Hematopoietic multipotent progenitor cell treated with erythropoietin and hydrocortisone succinate and interleukin-3 and kit ligand, for 17 days (in vitro differentiated cells): ENCODE measurements around the gene MXRA7.
A peak's percentile ranks its signal among the peaks of the same experiment; 100 is the strongest.
"Not testable (repeated sequence)": the region's sequence is repeated elsewhere in the genome, so short reads cannot be mapped to it uniquely, and the experiment has no call there.

Experiments
- DNase-seq: peaks from one replicate; pipeline ENCODE4 v3.0.0-alpha.2; 2015; ENCODE audit warnings: low spot score

Gene MXRA7

DNA sequence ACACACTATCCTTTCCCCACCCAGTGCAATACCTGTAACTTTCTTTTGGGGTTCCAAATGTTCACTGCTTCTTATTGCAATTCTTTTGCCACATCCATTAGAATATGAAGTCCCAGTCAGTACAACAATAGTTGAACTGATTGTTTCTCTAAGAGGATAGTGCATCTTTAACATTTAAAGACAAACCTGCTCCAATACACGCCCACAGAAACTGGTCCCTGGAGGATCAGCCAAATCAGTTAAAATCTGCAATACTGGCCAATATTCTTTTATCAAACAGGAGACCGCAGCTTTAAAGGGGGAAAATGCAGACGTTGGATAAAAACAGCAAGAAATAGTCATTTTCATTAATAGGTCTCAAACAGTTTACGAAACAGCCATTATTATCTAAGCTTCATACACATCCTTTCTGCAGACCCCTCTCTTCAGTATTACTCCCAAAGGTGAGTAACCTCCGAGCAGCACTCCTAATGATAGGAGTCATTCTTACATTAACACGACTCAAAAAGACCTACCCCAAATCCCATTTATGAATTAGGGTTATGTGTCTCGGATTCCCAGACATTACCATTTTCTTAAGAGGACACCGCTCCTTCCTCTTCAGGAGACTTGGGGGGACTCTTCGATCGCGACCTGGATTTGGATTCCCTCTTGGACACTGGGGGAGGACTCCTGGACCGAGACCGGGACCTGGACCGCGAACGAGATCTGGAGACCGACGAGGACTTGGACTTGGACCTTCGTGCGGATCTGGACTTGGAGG is 25.0 kb upstream of the MXRA7 start:
- DNase-seq, result peak; percentile 56

GRCh38 chr17:76735006-76735405 is 24.2 kb upstream of the MXRA7 start:
- DNase-seq, result peak; percentile 59

DNA sequence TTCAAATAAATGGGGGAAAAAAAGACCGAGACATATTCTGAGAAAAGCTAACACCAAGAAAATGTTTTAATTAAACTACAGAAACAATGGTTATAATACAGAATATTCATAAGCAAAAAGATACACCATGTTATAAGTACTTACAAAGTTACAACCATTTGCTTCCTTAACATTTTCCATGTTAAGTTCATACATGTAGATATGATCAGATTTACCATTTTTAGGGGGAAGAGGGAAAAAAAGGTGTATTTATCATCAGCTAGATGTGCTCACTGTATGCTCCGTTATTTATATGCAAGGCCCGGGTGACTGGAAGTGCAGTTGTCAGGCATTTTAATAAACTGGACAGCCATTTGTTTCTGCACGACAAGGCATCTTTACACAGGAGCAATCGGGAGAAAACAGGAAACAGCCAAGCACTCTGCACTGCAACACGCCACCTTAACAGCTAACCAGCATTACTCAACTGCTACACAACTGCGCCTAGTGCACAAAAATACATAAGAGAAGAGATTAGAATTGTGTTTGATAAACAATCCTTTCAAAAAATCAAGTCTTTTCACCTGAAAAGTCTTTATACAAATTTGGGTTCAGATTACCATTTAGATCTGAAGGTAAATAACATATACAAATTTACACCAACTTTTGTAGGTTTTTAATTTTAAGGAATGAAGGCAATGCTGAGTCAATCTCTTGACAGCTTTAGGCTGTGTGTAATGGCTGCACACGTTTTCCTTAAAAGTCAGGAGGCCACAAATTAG is 23.5 kb upstream of the MXRA7 start:
- peak; percentile 41 for DNase-seq

DNA sequence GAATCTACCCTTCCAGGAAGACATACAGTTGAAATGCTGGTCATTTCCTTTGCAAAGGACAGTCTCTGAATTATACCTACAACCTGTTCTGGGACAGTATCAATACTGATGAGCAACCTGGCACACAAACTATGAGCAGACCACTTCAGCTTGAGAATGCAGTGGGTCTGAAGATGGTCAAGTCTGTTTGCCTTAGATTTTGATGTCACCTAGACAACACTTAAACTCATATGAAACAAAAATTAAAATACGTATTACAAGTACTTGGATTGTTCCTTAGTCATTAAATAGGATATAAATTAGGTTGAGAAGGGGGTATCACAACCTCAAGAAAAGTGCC is 22.8 kb upstream of the MXRA7 start:
- no peak for DNase-seq

DNA sequence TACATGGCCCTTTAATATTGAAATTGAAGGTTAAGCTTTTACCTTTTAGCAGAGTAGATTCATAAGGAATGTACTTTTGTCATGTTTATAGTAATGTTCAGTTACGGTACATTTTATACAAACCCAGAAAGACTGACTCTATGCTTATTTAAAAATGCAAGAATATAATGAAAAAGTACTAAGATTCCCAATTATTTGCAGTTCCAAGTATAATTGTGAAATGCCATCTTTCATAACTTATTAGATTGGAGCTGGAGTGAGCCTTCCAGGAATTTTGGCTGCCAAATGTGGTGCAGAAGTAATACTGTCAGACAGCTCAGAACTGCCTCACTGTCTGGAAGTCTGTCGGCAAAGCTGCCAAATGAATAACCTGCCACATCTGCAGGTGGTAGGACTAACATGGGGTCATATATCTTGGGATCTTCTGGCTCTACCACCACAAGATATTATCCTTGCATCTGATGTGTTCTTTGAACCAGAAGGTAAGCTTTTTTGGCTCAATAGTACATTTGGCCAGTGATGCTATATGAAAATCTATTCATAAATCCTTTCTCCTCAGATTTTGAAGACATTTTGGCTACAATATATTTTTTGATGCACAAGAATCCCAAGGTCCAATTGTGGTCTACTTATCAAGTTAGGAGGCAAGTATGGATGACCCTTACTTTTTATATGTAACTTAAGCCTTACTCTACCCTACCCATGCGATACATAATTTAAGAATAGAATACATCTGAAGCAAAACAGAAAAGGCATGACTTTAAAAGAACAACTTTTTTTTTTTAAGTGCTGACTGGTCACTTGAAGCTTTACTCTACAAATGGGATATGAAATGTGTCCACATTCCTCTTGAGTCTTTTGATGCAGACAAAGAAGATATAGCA is 22.2 kb upstream of the MXRA7 start:
- DNase-seq, result no peak

DNA sequence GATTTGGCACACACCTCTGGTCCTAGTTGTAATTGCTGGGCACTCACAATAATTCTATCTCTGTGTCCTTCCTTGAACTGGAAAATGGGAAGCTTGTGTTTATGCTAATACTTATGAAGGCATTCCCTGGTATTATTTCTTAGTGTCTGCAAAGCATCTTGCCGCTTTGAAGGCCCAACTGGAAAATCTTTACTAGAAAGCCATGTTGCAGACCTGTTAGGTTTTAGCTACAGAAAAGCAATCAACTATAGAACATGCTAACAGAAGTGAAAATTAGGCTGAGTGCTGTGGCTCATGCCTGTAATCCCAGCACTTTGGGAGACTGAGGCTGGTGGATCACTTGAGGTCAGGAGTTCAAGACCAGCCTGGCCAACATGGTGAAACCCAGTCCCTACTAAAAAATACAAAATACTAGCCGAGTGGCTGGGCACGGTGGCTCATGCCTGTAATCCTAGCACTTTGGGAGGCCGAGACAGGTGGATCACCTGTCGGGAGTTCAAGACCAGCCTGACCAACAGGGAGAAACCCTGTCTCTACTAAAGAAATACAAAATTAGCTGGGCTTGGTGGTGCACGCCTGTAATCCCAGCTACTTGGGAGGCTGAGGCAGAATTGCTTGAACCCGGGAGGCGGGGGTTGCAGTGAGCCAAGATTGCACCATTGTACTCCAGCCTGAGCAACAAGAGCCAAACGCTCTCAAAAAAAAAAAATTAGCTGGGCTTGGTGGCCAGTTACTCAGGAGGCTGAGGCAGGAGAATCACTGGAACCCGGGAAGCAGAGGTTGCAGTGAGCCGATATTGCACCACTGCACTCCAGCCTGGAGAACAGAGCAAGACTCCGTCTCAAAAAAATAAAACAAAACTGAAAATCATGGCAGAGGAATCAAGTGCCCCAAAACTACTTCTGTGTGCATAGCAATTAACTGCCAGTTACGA is 21.3 kb upstream of the MXRA7 start:
- DNase-seq, result not testable (repeated sequence)

DNA sequence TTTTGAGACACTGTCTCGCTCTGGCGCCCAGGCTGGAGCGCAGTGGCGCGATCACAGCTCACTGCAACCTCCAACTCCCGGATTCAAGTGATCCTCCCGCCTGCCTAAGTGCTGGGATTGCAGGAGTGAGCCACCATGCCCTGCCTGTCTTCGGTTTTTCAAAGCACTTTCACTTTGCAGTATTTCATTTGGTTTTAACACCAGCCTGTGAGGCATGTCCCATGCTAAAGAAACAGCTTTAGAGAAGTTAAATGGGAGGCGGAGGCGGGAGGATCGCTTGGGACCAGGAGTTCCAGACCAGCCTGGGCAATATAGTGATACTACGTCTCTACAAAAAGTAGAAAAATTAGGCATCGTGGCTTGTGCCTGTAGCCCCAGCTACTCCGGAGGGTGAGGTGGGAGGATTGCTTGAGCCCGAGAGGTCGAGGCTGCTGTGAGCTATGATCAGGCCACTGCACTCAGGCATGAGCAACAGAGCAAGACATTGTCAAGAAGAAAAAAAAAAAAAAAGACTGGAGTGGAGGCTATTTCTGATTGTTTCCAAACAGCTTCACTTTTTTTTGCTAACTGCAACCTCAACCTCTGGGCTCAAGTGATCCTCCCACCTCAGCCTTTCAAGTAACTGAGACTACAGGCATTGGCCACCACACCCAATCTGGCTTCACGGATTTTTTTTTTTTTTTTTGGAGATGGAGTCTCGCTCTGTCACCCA is 17.1 kb upstream of the MXRA7 start:
- no peak for DNase-seq

DNA sequence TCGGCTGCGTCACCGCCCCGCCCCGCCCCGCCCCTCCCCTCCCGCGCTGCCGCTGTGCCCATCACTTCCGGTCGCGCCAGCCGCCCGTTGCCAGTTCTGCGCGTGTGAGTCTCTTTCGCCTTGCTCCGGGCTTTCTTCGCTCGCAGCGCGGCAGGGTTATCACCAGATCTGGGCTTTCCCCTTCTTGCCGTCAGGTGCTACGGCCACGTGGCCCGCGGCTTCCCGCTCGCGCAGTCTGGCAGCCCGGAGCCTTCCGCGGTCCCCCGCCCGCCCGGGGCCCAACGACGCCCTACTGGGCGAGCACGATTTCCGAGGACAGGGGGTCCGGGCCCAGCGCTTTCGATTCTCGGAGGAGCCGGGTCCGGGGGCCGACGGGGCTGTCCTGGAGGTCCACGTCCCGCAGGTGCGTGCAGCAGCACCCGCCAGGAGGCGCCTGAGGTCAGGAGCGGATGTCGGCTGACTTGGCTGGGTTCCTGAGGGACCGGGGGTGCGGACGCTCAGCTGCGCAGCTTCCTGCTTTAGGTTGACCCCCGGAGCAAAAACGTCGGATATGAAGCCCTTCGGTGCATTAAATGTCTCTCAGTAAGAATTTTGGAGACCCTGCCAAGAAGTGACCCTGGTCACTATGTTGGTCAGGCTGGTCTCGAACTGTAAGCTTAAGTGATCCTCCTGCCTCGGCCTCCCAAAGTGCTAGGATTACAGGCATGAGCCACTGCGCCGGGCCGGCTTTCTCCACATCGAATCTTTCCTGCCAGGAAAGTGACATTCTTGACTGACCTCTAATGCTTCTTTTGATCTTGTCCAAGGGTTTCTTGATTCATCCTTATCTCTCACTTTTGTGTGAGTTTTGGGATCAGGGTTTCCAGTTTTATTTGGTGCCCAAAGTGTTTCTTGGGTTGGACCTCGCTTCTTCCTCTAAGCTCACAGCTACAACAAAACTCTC is 16.3 kb upstream of the MXRA7 start, which contains the start of gene METTL23:
TSS of gene METTL23 (plus strand) at position 64 of the 943 bp plus-strand sequence. CDS start 2,872 bp downstream, outside the sequence.
- peak; percentile 84 for DNase-seq

GRCh38 chr17:76726231-76726775 is 15.5 kb upstream of the MXRA7 start, which contains the start of gene JMJD6:
TSS of gene JMJD6 (minus strand) at chr17:76726606. CDS start at chr17:76726475, 131 bp downstream.
- DNase-seq, result peak; percentile 96

GRCh38 chr17:76725580-76726230 is 14.9 kb upstream of the MXRA7 start:
- DNase-seq, result peak; percentile 77

- DNase-seq, result no peak
These were observed 13.0 kb upstream of the MXRA7 start for GRCh38 chr17:76723812-76724211.

DNA sequence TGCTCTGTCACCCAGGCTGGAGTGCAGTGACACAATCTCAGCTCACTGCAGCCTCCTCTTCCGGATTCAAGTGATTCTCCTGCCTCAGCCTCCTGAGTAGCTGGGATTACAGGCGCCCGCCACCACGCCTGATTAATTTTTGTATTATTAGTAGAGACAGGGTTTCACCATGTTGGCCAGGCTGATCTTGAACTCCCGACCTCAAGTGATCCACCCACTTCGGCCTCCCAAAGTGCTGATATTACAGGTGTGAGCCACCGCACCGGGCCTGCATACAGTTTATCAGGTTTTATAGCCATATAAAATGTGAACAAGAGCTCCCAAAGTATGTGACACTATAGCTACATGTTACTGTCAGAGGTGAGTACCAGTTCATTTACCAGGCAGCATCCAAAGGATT is 12.2 kb upstream of the MXRA7 start:
- DNase-seq, result not testable (repeated sequence)

DNA sequence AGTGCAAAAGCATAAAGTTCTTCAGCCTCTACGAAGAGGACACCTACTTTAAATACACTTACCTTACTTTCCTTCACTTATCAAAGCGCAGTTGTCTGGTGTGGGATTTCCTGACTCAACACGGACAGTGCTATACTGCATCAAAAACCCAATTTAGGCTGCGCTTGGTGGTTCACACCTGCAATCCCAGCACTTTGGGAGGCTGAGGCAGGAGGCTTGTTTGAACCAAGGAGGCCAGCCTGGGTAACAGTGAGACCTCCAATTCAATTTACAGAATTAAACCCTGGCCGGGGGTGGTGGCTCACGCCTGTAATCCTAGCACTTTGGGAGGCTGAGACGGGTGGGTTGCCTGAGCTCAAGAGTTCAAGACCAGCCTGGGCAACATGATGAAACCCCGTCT is 11.5 kb upstream of the MXRA7 start:
- DNase-seq, result no peak

DNA sequence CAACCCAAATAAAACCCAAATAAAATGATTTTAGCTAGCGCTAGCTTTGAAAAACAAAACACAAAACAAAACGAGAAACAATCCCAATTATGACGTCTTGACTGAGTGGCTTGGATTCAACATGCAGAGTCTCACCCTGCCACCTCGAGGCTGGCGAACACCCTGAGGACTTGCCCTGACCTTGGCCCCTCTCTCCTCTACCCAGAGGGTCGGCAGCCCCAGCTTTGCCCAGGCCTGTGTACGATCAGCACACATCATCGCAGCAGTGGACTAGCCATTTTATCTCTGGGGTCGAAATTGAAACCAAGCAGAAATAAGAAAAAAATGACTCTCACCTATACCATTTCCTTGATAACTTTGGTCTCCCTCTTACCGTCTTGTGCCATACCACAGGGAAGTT is 10.7 kb upstream of the MXRA7 start:
- no peak for DNase-seq

DNA sequence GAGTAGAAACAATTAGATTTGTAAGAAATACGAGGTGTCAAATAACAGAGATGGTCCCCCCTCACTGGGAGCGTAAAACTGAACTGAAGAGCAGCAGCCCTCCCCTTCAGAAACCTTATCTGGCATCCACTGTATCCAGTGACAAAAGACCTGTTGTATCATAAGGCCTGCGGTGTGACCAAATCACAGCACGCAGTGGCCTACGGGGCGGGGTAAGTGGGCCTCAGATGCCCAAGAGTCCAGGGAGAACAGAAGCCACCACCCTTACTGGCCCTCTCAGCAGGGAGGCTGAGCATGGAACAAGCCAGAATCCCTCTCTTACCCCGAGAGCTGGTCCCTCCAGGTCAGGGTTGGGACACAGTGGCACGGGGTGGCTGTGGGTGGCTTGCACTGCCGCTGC is 10.2 kb upstream of the MXRA7 start:
- DNase-seq, result no peak

DNA sequence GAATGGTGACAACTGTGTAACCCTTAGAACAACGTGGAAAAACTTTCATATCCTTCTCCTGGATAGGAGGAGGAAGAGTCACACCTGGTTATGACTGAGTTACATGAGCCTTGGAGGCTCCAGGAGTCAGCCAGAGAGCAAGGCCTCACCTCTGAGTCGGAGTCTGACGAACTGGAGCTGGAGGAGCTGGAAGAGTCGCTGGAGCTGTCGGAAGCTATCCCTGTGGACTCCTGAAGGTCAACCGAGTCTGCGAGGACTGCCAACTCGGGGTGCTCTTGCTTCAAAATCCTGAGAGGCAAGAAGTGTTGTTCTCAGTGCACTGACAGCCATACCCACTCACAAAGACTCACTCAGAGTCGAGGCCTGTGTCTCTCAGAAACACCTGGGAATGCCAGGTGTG is 9.4 kb upstream of the MXRA7 start:
- no peak for DNase-seq

DNA sequence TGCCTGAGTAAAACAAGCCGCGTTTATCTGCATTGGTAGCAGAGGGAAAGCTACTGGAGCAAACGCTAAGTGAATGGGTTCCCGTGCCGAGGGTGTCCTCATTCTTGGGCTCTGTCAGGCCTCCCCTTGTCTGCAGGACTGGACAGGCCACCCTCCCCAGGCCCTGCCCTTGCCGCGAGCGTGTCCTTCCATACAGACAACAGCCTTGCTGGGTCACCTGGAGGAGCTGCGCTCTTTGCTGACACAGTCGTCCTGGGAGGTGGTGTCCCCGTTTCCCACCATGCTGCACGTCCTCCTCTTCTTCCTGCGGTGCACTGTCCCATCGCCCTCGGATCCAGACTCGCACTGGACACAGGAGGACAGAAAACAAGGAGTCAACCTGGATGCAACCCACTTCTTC is 7.8 kb upstream of the MXRA7 start:
- DNase-seq, result no peak

GRCh38 chr17:76716839-76717215 is 6.1 kb upstream of the MXRA7 start:
- DNase-seq, result no peak
